Stimulated activated CD4-positive, alpha-beta T cell treated with anti-CD3 and anti-CD28 coated beads, Interleukin-15, amount 100 ng/mL, for 48 hours (primary cell): ENCODE data around the gene SCARB1.
A peak's percentile ranks its signal among the peaks of the same experiment; 100 is the strongest.

Experiments used
- DNase-seq, 2 donors: peaks; one replicate each; pipeline ENCODE4 v3.0.0-alpha.2; 2020; ENCODE audit warnings: low read depth in 2 of 2

The SCARB1 gene

DNA sequence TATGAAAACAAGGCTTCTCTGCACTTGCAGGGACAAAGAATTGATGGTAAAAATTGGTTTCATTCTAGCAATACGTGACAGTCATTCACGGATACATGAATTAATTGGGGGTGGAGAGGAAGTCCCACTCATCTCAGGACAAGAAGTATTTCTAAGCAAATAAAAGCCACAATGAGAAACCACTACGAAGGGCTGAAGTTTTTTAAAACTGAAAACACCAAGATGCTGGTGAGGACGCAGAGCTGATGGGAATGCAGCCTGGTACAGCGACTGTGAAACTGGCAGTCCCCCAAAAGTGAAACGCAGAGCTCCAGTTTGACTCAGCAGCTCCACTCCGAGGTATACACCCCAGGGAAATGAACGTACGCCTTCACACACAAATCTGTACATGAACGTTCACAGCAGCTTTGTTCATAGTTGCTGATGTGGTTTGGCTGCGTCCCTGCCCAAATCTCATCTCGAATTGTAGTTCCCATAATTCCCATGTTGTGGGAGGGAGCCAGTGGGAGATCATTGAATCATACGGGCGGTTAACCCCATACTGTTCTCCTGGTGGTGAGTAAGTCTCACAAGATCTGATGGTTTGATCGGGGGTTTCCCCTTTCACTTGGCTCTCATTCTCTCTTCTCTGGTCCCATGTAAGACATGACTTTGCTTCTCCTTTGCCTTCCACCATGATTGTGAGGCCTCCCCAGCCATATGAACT lies 89.0 kb downstream of the SCARB1 start:
- DNase-seq, result peak; percentile 79 to 85

- no peak for DNase-seq
These were observed 89.6 kb downstream of the SCARB1 start for GRCh38 chr12:124774054-124774461.

DNA sequence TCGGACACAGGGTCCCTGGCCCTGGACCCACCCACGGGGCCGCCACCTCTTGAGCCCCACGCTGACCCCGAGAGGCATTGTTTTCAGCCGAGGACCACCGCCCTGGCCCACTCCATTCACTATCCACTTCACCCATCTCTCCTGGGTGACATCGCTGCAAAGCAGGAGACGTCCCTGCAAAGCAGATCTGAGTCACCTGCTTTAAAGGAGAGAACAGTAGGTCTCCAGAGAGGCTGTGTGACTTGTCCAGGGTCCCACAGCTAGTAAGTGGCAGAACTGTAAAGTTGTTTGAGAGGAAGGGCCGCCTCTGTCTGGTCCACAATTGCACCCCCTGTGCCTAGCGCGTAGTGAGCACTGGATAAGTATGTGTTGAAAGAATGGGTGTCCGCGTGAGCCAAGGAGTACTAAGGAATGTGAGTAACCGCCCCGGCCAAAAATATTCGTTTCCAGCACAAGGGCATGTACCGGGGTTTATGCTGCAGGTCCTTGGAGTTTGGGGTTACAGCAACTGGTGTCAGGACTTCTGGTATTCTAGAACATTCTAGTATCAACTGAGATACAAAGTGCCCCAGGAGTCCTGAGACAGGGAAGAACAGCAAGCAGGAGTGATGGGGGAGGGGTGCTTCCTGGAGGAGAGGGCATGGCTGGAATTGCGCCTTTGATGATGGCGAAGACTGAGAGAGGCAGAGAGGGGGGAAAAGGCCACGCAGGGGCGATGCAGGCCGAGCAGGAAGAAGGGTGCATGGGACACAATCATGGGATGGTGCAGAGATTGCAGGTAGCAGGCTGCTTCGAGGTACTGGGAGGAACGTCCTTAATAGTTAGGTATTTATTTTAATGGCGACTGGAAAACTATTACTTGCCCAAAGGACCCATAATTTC lies 91.1 kb downstream of the SCARB1 start:
- no peak for DNase-seq

DNA sequence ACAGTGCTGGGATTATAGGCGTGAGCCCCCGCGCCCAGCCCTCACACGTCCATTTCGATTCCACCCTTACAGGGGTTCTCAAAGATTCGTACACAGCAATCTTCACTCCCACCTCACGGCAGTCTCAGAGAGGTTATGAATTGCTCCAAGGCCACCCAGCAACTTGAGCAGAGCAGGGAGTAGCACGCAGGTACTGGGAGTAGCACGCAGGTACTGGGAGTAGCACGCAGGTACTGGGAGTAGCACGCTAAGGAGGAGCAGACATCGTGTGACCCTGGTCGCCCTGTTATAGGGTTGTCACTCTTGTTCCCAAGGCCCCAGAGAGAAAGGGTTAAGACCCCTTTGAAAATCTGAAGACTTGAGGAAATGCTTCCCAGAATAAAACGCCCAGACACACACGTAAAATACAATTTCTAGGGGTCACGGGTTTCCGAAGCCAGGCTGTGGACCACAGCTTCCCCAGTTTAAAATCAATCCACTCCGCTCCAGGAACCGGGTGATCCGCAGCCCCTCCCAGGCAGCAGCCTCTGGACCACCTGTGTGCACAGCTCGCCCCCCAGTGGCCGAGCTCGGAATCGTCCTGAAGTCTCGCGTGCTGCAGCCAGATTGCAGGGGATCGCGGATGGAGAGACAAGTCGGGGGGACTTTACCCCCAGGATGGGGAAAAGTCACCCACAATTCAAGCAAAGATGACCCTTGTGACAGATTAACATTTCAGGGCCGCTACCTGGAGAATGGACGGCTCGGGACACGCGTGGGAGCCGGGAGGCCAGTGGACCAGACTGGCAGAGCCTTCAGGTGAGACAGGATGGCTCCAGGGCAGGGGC lies 92.0 kb downstream of the SCARB1 start:
- DNase-seq, result peak; percentile 58 to 79

DNA sequence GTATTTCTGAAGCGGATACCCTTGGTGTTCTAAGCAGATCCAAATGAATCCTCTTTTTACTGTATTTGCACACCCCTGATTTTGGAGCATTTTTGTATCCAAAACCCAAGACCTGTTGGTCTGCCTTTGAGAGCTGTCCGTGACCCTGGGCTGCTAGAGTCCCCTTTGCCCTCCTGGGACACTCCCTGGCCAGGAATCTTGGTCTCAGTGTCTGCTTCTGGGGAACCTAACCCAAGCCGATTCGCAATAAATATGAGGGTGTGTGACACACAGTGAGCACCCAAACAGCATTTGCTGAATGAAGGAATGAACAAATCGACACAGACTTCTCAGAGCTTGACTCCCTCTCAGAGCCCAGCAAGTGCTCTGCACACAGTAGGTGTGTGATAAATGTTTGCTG lies 92.9 kb downstream of the SCARB1 start:
- DNase-seq, result no peak

DNA sequence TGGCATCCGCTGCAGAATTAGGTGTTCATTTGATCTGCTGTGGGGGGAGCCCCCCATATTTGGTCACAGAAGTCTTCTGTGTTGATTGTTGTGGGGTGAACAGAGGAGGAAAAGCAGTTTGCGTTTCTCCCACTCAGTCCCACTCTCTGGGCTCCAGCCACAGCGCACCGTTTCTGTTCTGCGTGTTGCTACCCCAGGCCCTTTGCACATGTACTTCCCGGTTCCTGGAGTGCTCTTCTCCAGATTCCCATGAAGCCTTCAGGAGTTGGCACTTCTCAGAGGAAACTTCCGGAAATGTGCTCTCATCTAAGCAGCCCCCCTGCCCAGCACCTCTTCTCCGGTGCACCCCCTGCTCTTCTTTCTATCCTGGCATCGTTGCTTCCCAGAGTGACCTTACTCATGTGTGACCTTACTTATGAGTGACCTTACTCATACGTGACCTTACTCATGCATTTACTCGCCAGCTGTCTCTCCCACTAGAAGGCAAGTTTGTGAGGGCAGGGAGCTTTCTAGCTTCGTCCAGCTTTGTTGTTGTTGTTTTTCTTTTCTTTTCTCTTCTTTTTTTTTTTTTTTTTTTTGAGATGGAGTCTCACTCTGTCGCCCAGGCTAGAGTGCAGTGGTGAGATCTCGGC lies 93.7 kb downstream of the SCARB1 start:
- no peak for DNase-seq

DNA sequence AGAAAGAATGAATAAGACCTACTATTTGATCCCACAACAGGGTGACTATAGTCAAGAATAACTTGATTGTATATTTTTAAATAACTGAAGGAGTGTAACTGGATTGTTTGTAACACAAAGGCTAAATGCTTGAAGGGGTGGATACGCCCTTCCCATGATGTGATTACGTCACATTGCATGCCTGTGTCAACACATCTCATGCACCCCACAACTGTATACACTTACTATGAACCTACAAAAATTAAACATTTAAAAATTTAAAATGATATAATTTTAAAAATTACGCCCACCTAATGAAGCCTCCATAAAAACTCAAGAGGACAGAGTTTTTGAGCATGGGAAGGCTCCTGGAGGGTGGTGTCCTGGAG lies 94.5 kb downstream of the SCARB1 start:
- no peak for DNase-seq

DNA sequence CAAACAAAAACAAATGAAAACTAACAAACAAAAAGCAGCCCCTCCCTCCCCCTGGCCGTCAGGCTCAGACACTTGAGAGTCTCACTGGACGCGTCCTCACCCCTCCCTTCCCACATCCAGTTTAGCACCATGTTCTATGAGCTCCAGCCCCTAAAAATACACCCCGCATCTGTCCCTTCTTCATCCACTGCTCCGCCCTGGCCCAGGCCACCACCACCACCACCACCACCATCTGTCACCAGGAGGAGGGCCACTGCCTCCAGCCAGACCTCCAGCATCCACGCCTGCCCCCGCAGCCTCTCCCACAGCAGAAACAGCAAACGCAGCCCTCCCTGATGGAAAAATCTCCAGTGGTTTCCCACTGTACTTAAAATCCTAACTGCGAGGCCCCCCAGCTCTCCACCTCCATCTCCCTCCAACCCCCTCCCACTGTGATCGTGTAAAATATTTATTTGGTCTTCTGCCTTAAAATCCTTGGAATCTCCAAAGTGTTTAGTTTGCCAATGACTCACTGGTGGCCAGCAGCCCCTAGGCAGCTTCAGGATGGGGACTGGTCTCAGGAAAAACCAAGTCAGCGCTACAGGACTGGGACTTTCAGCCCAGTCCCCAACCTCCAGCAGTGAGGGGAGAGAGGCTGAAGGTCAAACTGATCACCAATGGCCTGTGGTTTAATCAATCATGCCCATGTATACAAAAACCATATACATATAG lies 95.1 kb downstream of the SCARB1 start:
- DNase-seq, result no peak

GRCh38 chr12:124767066-124767821 lies 96.4 kb downstream of the SCARB1 start:
- DNase-seq, result peak; percentile 57 to 78

GRCh38 chr12:124766727-124767065 lies 97.0 kb downstream of the SCARB1 start:
- DNase-seq, result no peak

- no peak for DNase-seq
These were observed 97.8 kb downstream of the SCARB1 start for GRCh38 chr12:124765581-124766489.

DNA sequence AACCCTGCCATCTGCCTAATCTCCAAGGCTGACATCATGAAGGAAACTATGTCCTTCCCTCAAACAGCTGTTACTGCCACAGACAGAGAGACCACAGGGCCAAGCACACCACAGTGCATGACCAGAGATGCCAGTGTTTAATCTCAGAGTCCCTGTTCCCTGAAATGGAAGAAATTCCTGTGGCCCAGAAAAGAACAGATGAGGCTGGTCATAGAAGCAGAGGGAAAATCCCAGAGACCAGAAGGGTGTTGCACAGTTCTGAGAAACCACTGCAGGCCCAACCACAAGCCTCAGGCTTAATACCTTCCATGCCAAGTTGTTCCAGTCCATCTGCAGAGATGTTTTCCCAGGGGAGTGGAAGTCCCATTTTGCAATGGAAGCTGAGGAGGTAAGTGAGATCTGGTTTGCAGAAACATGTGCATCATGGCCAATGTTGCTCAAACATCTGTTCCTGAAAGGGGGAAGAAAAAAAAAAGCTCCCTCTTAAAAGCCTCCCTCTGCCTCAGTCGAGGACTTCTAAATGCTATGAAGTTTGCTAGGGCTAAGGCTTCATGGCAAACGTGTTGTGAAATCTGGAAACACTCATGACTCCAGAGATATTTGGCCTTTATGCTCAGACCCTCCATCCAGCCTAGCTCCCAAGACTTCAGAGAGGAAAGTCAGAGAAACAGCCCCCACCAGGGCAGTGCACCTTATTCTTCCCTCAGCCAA lies 98.6 kb downstream of the SCARB1 start:
- DNase-seq, result no peak

DNA sequence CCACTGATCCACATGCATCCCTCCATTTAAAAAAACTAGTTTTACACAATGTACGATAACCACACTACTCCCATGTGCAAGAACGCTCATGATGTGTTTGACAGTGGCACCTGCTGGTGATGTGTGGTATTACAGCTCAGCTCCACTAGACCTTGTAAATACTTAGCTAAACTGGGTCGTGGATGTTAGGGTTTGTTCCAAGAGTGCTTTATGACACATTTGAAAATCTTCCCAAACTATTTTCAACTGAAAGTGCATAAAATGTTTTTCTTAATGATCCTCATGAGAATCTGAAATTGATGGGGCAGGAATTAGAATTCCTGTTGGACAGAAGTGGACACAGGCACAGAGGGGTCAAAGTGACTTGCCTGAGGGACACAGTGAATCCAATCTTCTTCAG lies 99.2 kb downstream of the SCARB1 start:
- peak in 1 of 2 donors; percentile 45 for DNase-seq

DNA sequence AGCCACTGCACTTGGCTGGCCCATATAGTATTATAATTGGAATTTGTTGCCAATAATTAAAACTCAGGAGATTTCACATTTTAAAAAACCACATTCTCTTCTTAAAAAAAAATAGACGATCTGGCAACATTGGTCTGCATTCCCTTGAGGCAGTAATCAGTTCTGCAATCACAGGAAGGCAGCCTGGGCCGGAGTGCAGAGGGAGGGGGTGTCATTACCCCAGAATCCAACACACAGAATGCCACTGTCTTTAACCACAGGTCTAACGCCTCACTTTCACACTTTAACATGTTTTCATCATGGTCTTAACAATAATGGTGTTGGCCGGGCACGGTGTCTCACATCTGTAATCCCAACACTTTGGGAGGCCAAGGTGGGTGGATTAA lies 100.1 kb downstream of the SCARB1 start:
- no peak for DNase-seq

DNA sequence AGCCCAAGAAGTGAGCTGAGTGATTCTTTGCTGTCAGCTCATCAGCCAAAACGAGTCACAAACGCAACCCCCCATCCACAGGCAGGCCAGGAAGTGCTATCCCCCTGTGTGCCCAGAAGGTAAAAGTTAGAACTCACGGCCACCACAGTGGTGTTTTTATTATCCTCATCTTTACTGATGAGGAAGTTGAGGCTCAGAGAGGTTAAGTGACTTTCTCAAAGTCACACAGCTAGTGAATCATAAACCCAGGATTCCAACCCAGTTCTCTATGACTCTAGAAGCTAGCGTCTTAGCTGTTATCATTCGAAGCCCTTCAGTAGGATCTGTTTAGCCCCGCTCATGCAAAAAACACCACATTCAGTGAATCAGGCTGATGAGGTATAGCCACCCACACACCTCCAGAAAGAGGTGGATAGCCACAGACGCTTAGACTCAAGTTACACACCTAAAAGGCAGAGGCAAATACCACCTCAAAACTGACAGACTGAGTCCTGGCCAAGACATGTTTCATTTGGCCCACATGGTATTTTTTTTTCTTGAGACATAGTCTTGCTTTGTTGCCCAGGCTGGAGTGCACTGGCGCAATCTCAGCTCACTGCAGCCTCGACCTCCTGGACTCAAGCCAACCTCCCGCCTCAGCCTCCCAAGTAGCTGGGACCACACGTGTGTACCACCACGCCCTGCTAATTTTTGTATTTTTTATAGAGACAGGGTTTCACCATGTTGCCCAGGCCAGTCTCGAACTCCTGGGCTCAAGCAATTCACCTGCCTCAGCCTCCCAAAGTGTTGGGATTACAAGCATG lies 100.7 kb downstream of the SCARB1 start:
- peak; percentile 28 to 40 for DNase-seq

DNA sequence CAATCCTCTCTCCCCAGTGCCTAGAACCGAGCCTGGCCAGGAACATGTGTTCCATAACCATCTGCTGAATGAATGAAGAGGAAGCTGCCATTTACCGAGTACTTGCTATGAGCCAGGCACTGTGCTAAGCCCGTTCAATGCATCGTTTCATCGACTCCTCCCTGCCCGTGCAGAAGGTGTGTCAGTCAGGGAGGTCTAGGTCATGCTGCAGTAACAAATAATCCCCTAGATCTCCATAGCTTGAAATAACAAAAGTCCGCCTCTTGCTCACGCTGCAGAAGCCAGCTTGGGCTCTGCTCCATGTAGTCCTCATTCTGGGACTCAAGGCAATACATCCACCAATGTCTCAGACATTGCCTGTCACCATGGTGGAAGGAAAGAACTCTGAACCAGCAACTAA lies 101.3 kb downstream of the SCARB1 start:
- DNase-seq, result no peak

GRCh38 chr12:124761871-124762270 lies 101.8 kb downstream of the SCARB1 start:
- peak in 1 of 2 donors; percentile 31 for DNase-seq

DNA sequence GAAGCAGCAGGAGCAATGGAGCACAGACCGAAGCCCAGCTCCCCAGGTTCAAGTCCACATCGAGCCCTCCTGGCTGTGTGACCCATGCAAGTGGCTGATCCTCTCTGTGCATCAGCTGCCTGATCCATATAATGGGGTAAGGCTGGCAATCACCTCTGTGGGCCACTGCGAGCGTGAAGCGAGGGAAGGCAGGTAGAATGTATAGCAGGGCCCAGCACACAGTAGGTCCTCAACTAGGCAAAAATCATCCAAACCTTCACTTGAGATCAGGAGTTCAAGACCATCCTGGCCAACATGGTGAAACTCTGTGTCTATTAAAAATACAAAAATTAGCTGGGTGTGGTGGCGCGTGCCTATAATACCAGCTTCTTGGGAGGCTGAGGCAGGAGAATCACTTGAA lies 102.6 kb downstream of the SCARB1 start:
- no peak for DNase-seq
